NCI-H1092 (cell line): ENCODE results near the gene USP48.
"Not testable (repeated sequence)": the region's sequence is repeated elsewhere in the genome, so short reads cannot be mapped to it uniquely, and the experiment has no call there.

Experiments used
- DNase-seq: peaks from one replicate; lab custom pipeline; 2025; lab: John Stamatoyannopoulos, UW

USP48 gene

DNA sequence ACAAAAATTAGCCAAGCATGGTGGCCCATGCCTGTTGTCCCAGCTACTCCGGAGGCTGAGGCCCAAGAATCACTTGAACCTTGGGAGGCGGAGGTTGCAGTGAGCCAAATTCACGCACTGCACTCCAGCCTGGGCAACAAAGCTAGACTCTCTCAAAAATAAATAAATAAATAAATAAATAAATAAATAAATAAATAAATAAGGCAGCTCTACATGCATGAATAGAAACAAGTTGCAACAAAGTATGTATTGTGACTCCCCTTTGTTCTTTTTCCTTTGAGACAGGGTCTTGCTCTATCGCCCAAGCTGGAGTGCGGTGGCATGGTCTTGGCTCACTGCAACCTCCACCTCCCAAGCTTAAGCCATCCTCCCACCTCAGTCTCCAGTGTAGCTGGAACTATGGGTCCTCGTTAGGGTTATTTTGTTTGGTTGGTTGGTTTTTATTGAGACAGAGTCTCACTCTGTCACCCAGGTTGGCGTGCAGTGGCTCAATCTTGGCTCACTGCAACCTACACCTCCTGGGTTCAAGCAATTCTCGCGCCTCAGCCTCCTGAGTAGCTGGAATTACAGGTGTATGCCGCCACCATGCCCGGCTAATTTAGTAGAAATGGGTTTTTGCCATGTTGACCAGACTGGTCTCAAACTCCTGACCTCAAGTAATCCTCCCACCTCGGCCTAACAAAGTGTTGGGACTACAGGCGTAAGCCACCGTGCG lies 8.0 kb downstream of the USP48 start:
- no peak for DNase-seq

DNA sequence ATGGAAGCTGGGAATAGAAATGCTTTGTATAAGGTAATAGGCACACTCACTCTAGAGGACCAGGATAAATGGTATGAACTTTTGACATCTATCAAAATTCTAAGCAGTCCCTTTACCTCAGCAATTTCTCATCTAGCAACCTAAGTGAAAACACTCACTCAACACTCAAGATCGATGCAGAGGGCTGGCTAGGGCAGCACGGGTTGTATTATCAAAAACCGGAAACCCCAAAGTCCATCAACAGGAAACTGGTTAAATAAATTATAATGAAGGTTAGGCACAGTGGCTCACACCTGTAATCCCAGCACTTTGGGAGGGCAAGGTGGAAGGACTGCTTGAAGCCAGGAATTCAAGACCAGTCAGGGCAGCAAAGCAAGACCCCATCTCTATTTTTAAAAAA lies 9.4 kb downstream of the USP48 start:
- no peak for DNase-seq

DNA sequence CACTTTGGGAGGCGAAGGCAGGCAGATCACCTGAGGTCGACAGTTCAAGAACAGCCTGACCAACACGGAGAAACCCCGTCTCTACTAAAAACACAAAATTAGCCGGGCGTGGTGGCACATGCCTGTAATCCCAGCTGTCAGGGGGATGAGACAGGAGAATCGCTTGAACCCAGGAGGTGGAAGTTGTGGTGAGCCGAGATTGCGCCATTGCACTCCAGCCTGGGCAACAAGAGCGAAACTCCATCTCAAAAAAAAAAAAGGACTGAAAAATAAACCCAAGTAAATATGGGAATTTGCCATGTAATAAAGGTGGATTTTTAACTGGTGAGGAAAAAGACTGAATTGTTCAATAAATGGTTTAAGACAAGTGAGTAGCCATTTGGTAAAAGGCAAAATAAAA lies 11.3 kb downstream of the USP48 start:
- not testable (repeated sequence) for DNase-seq

DNA sequence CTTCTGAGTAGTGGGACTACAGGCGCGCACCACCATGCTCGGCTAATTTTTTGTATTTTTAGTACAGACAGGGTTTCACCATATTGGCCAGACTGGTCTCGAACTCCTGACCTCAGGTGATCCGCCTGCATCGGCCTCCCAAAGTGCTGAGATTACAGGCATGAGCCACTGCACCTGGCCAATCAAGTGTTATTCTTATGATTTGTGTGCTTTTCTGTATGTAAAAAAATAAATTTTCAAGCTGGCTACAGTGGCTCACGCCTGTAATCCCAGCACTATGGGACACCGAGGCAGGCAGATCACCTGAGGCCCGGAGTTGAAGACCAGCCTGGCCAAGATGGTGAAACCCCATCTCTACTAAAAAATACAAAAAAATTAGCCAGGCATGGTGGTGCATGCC lies 12.3 kb downstream of the USP48 start:
- not testable (repeated sequence) for DNase-seq

DNA sequence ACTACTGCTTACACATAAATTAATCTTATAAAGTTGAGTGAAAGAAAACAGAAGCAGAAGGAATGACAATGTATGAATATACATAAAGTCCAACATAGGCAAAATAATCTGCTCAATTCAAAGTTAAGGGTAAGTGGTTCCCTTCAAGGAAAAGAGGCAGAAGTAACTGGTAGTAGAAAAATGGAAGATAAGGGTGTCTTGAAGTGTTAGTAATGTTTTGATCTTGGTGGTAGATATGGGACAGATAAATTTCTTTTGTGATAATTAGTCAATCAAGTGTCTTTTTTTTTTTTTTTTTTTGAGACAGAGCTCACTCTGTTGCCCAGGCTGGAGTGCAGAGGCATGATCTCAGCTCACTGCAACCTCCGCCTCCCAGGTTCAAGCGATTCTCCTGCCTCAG lies 12.7 kb downstream of the USP48 start:
- no peak for DNase-seq

DNA sequence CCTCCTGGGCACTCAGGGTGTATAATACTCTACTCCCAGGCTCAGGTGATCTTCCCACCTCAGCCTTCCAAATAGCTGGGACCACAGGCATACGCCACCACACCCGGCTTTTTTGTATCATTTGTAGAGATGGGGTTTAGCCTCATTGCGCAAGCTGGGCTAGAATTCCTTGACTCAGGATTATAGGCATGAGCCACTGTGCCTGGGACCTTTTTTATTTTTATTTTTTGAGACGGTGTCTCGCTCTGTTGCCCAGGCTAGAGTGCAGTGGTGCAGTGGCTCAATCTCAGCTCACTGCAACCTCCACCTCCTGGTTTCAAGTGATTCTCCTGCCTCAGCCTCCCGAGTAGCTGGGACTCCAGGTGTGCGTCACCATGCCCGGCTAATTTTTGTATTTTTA lies 15.8 kb downstream of the USP48 start:
- DNase-seq, result not testable (repeated sequence)

DNA sequence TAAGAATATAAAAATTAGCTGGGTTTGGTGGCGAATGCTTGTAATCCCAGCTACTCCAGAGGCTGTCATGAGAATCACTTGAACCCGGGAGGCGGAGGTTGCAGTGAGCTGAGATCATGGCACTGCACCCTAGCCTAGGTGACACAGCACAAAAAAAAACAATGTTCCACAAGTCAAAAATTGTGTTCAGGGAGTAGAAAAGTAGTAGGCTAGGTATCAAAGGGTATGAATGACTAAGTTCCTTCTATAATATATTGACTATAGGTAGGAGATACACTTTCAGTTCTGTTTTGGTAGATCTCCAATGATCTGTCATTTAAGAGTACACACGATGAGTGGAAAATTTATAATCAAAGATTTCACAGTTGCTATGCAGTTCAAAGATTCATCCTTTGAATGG lies 16.7 kb downstream of the USP48 start:
- no peak for DNase-seq

DNA sequence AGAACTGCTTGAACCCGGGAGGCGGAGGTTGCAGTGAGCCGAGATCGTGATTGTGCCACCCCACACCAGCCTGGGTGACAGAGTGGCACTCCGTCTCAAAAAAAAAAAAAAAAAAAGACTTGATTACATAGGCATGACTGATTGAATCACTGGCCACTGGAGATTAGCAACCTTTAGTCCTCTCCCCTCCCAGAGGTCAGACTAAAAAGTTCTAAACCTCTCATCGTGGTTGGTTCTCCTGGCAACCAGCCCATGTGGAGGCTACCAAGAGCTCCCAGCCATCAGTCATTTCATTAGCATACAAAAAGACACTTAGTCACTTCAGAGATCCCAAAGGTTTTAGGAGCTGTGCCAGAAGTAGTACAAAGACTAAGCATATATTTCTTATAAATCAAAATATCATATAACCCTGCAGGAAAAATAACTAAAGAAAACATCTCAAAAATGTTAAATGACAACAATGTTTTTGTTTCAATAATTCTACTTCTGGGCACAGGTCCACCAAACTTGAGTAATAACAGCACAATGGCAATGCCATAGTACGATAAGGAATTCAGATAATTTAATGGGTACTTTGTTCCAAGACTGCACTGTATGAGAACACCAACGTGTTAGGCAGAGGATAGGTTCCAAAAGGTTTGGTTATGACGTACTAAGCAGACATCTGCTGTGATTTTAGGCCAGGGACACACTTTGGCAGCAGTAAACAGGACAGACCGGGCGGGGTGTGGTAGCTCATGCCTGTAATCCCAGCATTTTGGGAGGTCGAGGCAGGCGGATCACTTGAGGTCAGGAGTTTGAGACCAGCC lies 18.1 kb downstream of the USP48 start:
- DNase-seq, result no peak

DNA sequence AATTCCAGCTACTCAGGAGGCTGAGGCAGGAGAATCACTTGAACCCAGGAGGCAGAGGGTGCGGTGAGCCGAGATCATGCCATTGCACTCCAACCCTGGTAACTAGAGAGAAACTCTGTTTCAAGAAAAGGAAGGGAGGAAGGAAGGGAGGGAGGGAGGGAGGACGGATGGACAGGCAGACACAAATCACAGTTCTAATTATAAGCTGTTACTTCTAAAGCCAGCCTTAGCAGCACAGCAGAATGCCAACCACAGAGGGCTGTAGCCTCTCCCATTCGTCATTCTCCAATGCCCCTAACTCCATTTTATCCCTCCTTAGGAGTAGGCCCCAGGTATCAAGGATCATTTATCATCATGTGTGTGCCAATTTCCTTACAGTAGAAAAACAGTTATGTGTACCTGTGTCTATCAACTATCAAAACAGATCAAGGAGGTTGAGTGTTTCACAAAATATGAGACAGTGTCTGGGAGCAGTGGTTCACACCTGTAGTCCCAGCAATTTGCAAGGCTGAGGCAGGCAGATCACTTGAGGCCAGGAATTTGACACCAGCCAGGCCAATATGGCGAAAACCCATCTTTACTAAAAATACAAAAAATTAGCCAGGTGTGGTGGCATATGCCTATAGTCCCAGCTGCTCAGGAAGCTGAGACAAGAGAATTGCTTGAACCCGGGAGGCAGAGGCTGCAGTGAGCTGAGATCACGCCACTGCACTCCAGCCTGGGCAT lies 19.1 kb downstream of the USP48 start:
- no peak for DNase-seq

DNA sequence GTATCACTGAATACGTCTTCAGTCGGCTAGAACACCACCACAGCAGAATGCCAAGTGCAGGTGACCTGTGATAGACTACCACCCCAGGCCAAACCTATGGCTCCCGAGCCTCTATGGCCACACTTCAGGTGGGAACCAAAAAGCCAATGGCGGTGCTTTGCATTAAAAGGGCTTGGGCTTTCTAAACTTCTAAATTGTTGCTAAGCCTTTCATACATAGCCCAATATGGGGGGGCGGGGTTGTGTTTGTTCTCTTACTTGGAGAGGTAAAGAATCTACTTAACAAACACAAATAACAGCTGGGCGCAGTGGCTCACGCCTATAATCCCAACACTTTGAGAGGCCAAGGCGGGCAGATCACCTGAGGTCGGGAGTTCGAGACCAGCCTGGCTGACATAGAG lies 19.7 kb downstream of the USP48 start:
- DNase-seq, result no peak

DNA sequence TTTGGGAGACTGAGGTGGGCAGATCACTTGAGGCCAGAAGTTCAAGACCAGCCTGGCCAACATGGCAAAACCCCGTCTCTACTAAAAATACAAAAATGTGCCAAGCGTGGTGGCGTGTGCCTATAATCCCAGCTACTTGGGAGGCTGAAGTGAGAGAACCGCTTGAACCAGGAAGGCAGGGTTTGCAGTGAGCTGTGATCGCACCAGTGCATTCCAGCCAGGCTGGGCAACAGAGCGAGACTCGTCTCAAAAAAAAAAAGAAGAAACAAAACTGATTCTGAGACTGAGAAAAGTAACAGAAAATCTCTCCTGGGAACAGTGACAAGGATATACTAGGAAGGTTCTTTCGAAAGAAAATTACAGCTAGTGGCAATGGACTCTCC lies 20.9 kb downstream of the USP48 start:
- DNase-seq, result no peak

DNA sequence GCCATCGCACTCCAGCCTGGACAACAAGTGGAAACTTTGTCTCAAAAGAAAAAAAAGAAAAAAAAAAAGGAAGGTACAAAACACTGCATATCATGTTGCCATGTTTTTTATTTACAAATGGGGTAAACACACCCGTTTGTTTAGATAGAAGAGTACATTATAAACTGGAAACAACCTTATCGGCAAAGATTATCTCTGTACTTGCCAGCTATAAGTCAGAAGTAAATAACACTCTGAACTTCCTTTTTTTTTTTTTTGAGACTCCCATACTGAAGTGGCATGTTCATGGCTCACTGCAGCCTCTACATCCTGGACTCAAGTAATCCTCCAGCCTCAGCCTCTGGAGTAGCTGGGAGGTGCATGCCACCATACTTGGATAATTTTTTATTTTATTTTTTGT lies 21.9 kb downstream of the USP48 start:
- DNase-seq, result no peak

DNA sequence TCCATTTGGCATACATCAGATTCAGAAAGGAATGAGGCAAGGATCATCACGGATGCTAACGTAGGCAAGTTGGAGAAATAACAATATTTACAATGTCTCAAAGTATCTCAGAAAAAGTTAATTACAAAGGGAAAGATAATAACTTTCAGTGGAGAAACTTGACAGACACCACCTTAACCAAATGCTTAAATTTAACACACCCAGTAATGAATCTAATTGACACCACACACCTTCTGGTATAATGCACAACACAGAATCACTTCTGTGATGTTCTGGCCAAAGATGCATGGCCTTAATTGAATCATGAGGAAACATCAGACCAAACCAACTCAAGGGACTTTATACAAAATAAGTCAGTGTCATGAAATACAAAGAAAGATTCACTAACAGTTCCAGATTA lies 23.1 kb downstream of the USP48 start:
- DNase-seq, result no peak

DNA sequence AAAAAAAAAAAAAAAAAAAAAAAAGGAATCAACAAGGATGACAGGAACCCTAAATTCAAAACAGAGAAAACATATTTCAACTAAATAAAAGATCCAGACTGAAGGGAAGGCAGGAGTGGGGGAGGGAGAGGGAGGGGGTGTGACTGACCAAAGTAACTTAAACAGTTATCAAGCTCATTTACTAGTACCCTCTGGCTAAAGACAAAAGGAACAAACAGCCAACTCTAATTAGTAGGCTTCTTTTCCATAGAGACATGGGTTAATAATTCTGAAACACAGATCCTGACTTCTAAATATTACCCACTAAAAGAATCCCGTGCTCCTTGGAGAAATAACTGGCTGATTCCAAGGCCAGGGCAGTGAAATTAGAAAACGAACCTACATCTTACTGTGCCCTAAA lies 23.8 kb downstream of the USP48 start:
- no peak for DNase-seq

DNA sequence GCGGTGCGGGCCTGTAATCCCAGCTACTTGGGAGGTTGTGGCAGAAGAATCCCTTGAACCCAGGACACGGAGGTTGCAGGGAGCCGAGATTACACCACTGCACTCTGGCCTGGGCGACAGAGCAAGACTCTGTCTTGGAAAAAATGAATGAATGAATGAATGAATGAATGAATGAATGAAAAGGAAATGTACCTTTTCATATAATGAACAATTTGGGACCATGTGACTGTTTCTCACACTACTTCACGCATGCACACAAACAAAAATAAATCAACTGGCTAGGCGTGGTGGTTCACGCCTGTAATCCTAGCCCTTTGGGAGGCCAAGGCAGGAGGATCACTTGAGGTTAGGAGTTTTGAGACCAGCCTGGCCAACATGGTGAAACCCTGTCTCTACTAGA lies 24.3 kb downstream of the USP48 start:
- DNase-seq, result no peak

DNA sequence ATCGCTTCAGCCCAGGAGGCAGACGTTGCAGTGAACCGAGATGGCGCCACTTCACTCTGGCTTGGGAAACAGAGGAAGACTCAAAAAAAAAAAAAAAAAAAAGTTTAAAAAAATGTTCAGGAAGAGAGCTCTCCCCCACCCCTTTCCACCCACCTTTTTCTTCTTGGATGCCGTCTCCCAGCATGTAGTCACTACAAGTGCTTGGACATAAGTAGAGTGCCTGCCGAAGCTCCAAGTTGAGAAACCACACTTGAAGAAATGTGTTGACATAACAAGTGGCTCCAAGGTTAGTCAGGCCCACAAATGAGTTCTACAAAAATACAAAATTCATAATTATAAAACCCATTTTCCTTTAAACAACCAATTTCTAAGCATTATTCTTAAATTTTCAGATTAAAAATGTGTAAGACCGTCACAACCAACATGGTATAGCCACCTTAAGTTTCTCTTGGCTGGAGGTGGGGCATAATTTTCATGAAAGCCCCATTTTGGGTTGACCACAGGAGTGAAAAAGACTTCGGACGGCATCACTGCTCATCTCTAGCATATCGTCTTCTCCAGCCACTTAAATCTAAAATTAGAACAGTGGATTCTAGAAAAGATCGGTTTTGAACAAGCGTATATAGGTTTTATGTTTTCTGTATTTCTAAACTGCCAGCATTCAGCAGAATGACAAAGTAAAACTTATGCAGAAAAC lies 26.4 kb downstream of the USP48 start:
- DNase-seq, result no peak

DNA sequence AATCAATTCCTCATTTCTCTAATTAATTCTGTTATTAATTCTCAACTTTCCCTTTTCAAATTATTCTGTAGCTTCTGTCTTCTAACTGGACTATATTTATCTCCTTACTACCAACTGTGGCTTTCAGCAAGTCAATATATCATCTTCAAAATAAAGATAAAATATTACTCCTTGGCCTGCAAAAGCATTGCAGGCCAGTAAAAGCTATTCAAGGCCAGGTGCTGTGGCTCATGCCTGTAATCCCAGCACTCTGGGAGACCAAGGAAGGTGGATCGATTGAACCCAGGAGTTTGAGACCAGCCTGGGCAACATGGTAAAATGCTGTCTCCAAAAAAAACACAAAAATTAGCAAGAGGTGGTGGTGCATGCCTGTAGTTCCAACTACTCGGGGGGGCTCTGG lies 27.9 kb downstream of the USP48 start:
- DNase-seq, result no peak

DNA sequence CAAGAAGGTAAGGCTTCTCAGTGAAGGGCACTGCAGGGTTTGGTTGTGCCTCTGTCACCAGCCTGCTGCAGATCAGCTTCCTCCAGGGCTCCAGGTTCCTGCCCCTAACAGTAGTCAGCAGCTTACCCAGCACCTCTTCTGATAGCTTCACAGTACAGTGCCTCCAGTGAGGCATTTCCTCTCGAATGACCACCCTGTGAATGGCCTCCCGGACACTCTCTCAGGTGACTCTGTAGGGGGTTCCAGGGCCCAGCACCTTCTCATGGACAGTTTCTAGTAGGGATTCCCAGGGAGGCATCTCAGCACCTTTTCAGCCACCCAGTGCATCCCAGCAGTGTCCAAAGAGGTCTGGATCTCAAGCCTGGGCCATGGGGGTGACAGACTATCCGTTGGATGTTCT lies 28.4 kb downstream of the USP48 start:
- DNase-seq, result no peak

DNA sequence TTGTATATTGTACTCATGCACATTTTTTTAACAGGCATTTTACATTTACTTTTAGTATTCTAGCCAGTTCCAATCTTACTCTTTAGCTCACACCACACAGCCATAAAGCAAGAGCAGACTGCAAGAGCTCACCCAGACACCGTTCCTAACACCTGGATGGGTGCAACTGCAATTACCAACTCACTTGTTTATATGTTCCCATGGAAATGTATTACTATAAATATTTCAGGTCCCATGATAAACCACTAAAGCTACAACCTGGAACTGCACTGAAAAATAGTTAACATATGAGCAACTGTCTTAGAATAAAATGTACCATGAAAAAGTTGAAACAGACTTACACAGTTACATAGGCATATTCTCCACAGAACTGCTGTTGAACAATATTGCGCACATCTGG lies 30.8 kb downstream of the USP48 start:
- no peak for DNase-seq

DNA sequence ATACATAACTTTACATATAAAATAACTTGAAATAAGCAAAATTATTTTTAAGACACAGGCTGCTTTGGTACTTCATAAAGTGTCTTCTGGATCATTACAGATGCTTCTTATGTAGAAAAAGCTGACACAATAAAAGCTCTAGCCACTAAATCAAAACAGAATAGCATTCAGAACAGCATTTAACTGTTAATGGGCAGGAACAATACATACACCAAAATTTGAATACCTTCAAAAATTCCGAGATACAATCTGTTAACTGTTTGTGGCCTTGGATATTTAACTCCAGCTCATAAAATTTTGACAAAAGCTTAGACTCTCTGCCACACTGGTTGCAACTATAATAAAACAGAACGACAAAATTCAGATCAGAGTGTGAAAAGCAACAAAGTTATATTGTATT lies 31.7 kb downstream of the USP48 start:
- DNase-seq, result no peak

DNA sequence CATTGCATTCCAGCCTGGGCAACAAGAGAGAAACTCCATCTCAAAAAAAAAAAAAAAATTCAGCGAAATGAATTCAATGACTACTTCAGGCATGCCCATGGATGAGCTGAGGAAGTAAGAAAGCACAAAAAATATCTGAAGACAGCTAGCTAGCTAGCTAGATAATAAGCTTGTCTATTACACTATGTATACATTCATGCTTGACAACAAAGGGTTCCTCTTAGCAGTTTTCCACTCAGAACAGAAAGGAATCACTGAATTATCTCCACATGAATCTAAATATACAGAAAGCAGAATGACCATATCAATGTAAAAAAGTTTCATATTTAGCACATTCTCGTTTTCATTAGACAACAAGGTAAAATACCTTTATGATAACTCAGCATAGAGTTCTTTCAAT lies 32.1 kb downstream of the USP48 start:
- no peak for DNase-seq

DNA sequence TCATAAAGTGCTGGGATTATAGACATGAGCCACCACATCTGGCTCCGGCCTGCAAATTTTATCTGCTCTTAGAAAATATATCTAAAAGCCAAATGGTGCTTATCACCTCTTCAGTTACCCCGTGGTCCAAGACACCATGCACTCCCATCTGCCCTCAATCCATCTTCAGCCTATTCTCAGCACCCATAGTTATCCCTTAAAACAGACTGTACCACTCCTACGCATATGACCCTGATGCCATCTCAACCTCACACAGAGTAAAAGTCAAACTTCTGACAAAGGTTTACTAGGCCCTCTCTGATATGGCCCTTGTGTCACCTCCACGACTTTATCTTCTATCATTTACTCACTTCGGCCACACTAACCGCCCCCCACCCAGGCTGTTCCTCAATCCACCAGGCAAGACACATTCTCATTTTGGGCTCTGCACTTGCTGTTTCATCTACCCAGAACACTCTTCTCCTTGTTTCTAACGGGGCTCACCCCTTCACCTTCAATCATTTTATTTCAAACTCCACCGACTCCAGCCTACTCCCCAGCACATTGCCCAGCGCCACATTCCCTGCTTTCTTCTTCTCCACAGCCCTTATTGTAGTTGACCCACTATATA lies 33.0 kb downstream of the USP48 start:
- no peak for DNase-seq
